ENCODE data around the gene ARL8A.
A peak's percentile ranks its signal among the peaks of the same experiment; 100 is the strongest.
"Not testable (repeated sequence)": the region's sequence is repeated elsewhere in the genome, so short reads cannot be mapped to it uniquely, and the experiment has no call there.

ARL8A gene

DNA sequence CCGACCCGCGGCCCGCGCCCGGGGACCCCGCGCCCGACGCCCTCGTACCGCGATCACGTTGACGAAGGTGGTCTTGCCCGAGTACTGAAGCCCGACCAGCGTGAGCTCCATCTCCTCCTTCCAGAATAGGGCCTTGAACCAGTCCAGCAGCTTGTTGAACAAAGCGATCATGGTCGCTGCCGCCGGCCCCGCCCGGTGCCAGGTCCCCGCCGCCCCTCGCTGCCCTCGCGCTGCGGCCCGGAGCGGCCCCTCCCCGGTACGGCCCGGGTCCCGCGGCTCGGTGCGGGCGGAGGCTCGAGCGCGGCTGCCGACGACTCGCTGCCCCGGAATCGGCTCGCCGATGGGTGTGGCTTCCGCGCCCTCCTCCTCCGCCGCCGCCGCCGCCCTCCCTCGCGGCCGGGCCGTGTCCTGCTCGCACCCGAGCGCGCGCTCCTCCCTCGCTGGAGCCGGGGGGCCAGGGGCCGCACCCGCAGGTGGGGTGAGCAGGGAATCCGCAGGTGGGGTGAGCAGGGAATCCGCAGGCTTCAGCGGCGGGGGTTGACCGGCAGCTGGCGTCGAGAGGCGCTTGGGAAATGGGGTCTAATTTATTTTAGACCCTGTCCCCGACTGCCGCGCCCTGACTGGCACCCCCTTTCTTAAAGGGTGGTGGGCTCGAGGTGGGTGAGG lies at the start of gene ARL8A:
ARL8A (minus strand) TSS at position 336 of the 666 bp plus-strand sequence; CDS start at position 171, 165 bp downstream.
- DNase-seq: peak; percentile 70 to 77

DNA sequence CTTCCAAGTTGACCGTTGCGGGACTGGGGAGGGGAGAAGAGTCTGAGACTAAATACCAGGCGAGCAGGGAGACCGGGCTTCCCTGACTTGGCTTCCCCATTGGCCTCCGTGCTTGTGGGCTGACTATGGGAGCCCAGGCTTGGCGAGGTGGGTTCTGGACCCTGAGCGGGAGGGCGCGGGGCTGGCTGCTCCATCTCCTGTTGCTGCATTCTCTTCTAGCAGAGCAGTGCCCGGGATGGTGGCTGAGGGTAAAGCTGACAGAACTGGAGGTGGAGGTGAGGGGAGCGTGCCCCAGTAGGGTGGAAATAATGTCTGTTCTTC lies 49.8 kb upstream of the ARL8A start:
- no peak for DNase-seq

DNA sequence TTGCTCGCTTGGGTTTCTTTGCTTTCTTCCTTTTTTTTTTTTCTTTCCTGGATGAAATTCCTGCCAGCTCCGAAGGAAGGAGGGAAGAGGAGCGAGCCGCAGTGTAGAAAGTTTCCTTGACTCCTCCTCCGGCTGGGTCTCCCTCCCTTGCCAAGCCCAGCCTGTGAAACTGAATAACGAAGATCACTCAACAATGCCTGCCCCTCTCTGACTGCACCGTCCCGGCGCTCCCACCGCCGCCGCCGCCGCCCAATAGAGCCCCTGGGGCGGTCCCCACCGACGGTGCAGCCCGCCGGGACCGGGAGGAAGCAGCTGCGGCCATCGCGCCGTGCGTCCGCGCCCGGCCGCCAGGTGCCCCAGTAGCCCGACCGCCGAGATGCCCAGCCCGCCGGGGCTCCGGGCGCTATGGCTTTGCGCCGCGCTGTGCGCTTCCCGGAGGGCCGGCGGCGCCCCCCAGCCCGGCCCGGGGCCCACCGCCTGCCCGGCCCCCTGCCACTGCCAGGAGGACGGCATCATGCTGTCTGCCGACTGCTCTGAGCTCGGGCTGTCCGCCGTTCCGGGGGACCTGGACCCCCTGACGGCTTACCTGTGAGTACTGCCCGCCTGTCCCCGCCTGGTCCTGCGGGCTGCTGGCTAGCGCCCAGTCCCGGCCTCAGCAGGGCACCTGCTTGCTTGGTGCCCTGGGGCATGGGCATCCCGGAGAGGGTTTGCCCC lies 49.2 kb upstream of the ARL8A start, which contains the start of gene LGR6:
LGR6 (plus strand) TSS at position 186 of the 714 bp plus-strand sequence; CDS start at position 377, 191 bp downstream.
- no peak for DNase-seq

DNA sequence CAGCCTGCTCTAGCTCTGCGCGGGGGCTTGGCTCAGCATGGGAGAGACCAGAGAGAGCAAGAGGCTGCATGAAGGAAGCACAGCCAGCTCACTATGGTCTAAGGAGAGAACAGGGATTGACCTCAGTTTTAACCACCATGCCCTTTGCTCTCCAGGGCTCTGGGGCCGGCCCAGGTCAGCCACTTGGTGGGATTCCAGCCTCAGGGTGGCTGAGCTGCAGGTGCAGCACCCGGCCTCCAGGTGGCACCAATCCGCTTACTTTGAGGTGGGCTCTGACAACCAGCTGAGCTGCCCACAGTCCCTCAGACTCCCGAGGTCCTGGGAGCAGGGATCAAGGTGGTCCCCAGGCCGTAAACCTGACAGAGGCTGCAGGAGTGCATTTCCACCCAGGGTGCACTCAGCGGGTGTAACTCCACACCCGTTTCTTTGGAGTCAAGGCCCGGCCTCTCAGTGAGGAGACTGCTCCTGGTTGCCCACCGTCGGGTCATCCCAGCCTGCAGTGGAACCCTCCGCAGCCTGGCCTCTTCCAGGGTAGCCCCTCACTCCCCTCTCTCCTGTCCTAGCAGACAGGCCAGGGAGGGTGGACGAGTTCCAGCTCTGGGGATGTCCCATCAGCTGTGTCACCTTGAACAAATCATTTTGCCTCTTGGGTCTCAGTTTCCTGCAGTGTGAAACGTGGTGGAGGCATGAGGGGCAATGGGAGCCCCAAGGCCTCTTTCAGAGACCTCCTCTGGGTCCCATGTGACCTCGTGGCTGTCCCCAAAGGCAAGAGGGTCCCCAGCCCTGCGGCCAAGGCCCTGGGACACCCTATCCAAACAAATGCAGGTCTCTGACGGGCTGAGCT lies 48.5 kb upstream of the ARL8A start:
- peak; percentile 63 to 69 for DNase-seq

DNA sequence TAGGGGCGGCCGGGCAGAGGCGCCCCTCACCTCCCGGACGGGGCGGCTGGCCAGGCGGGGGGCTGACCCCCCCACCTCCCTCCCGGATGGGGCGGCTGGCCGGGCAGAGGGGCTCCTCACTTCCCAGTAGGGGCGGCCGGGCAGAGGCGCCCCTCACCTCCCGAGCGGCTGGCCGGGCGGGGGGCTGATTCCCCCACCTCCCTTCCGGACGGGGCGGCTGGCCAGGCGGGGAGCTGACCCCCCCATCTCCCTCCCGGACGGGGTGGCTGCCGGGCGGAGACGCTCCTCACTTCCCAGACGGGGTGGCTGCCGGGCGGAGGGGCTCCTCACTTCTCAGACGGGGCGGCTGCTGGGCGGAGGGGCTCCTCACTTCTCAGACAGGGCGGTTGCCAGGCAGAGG lies 46.9 kb upstream of the ARL8A start:
- not testable (repeated sequence) for DNase-seq

DNA sequence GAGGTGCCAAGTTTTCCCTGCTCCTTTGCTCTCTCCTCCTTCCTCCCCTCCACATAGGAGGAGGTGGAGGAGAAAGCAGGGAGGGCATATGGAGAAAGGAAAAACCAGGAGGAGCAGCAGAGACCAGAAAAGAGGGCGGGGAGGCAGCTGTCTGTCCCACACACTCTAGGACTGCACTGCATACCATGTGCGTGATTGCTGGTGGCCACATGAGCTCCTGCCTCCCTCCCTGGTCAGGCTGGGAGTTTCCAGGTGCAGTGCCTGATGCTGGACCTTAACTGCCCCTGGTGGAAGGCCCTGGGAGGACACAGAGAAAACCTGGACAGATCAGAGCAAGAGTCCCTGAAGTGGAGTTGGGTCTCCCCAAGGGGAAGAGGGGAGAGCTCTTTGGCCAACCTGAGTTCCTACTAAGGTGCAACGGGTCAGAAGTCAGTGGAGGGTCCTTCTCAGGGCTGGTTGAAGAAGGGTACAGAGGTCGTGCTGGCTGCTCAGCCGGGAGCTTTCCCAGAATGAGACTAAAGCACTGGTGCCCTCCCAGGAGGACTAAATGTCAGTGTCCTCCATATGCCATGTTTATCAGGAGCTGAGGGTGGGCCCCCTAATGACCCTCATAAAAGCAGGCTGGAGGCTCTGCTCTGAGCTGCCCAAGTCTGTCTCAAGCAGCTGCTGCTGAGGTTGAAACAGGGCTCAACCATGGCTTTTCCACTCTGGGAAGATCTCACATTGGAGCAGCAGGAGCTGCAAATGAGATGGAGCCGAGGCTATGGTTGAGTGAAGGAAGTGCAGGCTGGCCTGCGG lies 45.6 kb upstream of the ARL8A start:
- no peak for DNase-seq

DNA sequence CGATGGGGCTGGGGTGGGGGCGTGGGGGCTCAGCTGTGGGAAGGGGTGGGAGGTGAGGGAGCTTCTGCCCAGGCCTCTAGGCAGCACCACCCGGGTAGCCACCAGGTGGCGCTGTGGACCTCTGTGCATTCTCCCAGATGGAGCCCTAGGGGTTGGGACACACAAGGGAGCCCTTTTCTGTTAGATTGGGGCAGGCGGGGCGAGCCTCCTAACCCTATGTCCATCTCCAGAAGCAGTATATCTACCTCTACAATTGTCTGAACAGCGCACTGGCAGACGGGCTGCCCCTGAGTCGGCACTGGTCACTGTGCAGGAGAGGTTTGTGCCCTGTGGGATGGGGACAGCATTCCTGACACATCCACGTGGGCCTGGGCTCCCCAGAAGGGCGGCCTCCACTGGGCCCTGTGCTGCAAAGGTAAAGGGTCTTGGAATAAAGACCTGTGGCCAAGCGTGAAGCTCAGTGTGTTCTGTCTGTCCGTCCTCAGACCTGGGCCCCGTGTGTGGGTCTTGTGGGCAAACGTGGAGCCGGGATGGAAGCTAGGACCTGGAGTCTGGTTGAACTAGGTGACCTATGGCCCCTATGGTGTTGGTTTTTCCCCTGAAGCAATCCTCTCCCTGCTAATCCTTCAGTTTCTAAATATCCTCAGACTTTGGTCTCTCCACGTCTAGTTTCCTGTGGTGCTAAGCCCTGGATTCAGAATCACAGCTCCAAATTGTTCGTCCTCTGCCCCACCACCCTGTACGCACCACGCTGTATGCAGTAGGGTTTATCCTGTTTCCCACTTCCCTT lies 44.7 kb upstream of the ARL8A start:
- DNase-seq: peak; percentile 85 to 87

DNA sequence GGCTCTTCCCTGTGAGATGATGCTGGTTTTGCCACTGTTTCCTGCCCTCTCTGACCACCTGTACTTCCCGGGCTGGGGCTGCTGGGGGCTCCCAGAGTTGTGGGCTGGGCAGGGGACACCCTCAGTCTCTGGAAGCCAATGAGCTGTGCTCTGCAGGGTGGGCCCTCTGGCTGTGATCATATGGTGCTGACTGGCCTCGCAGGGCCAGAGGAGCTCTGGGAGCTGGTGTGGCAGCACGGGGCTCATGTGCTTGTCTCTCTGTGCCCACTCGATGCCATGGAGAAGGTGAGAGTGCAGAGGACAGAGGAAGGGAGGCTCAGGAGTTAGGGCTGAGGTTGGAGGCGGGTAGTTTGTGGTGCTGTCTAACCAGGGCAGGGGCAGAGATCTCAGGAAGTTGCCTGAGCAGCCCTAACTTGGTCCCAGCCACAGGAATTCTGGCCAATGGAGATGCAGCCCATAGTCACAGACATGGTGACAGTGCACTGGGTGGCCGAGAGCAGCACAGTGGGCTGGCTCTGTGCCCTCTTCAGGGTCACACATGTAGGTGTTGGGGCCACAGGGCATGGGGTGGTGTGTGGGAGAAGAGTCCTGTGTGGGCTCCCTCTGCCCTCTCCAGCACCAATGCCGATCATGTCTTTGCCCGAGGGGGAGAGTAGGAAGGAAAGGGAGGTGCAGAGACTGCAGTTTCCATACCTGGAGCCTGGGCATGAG lies 43.3 kb upstream of the ARL8A start:
- DNase-seq: no peak

DNA sequence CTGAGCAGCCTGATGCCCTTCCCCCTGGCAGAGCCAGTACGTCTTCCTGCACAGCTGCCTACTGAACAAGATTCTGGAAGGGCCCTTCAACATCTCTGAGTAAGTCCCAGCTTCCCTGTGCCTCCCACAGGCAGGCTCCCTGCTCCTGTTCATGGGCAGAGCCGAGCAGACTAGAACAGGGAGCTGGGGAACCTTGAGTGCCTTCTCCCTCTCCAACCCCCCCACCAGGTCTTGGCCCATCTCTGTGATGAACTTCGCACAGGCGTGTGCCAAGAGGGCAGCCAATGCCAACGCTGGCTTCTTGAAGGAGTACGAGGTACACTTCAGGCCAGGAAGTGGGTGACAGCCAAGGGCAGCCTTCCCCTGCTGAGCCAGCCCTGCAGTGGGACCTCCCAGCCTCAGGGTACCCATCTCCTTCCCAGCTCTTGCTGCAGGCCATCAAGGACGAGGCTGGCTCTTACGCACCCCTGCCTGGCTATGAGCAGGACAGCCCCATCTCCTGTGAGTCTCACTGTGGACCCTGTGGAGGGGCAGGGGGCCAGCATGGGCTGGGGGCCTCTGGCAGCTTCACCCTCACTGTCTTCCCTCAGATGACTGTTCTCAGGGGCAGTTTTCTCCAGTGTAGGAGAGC lies 42.6 kb upstream of the ARL8A start:
- DNase-seq: no peak

DNA sequence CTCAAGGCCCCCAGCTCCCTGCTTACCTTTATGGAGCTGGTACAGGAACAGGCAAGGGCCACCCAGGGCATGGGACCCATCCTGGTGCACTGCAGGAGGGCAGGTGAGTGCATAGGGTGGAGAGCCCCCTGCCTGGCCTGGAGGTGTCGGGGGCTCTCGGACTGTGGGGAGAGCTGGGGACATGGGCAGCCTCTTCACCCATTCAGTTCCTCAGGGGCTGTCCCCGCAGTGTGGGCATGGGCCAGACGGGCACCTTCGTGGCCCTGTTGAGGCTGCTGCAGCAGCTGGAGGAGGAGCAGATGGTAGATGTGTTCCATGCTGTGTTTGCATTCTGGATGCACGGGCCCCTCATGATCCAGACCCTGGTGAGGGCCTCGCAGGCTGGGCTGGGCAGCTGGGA lies 41.8 kb upstream of the ARL8A start:
- DNase-seq: no peak

DNA sequence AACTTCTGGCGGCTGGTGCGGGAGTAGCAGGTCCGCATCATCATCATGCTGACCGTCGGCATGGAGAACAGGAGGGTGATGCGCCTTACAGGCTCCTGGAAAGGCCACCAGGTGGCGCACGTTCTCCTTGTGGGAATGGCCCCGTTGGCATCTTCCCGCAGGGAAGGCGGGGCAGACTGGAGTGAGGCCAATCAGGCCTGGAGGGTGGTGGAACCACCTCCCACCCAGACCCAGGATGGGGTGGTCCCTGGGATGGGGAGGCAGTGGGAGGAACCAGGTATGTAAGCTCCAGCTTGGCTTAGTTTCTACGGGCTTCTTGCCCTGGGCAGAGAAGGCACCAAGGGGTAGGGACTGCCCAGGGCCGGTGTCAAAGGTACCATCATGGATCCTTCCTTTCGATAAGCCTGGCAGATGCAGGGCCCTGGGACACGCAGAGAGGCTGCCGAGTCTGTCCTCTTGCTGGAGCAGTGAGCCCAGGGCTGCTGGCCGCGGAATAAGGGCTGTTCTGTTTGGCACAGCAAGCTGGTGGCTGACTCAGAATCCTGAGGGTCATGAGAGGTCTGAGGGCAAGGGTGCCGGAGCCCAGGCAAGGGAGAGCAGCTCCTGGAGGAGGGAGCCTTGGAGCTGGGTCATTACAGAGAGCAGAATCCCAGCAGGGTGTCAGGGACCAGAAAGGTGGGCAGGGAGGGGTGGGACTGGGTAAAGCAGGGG lies 40.4 kb upstream of the ARL8A start:
- peak; percentile 85 to 89 for DNase-seq

DNA sequence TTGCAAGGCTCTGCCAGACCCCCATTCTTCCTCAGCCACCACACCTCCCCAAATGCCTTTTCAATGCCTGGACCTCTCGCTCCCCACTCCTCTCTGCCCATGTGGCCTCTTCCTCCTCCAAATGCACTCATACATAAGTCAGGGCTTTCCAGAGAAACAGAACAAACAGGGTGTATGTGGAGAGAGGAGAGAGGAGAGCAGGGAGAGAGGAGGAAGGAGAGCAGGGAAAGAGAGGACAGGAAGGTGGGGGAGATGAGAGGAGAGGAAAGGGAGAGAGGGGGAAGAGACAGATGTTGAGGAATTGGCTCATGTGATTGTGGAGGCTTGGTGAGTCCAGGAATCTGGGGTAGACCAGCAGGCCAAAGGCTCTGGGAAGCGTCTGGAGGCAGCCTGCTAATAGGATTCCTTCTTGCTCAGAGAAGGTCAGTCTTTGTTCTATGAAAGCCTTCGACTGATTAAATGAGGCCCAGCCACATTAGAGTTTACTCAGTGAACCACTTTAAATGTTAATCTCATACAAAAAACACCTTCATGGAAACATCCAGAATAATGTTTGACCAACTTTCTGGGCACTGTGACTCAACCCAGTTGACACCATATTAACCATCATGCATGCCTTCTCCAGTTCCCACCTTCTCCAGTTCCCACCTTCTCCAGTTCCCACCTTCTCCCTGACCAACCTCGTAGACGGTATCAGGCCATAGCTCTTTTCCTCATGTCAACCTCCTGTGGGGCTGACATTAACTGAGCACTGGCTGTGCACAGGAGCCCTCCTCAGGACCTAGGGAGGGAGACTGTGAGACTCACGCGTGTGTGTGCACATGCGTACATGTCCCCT lies 37.7 kb upstream of the ARL8A start:
- DNase-seq: no peak

DNA sequence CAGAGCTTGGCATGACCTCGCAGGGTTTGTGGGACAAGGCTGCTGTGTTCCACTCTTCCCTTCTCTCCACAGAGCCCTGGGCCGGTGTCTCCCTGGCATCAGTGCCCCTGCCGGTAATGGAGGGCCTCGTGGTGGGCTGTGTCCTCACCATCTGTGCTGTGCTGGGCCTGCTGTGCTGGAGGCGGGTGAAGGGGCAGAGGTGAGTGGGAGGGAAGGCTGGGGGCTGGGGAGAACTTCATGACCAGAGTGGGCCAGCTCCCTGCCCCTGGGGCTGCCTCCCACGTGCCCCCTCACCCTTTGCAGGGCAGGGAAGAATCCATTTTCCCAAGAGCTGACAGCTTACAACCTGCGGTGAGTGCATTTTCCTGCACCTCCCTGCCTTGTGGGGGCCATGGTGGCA lies 37.0 kb upstream of the ARL8A start:
- DNase-seq: no peak

DNA sequence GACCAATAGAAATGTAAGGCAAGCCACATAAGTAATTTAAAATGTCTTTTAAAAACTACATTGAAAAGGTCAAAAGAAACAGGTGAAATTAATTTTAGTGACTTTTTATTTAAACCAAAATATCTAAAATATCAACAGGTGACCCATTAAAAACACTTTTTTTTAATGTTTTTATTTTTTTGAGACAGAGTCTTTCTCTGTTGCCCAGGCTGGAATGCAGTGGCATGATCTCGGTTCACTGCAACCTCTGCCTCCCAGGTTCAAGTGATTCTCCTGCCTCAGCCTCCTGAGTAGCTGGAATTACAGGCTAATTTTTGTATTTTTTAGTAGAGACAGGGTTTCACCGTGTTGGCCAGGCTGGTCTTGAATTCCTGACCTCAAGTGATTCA lies 36.2 kb upstream of the ARL8A start:
- not testable (repeated sequence) for DNase-seq

DNA sequence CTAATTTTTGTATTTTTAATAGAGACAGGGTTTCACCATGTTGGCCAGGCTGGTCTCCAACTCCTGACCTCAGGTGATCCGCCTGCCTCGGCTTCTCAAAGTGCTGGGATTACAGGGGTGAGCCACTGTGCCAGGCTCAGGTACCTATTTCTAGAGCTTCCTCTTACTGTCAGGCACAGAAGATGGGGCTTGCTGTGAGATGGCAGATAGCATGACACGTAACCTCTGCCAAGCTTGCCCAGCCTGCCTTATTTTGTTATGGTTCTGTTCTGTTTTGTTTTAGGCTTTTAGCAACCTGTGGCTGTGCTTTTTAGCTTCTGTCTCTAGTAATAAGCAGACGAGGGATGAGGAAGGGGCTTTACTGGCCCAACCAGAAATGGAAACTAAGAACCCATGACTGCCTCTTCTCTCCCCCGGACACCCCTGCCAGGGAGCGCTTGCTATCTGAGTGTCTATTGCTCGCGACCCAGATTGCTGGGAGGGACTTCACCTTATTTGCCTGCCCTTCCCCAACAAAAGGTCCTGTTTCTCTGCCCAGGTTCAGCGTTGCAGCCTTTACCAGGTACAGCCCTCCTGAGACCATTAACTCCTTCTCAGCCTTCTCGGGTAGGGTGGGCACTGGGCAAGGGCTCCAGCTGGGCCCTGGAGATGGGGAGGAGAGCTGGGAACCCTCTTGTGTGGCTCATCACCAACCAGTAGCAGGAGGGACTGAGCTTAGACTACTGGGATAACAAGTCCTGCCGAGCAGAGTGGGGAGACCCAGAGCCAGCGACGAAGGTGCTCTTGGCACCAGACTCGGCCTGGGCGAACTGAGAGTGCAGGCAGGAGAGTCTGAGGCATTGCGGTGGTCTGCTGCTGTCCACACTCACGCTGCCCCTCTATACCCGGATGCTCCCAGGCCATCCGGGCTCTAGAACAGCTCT lies 35.6 kb upstream of the ARL8A start:
- DNase-seq: no peak

DNA sequence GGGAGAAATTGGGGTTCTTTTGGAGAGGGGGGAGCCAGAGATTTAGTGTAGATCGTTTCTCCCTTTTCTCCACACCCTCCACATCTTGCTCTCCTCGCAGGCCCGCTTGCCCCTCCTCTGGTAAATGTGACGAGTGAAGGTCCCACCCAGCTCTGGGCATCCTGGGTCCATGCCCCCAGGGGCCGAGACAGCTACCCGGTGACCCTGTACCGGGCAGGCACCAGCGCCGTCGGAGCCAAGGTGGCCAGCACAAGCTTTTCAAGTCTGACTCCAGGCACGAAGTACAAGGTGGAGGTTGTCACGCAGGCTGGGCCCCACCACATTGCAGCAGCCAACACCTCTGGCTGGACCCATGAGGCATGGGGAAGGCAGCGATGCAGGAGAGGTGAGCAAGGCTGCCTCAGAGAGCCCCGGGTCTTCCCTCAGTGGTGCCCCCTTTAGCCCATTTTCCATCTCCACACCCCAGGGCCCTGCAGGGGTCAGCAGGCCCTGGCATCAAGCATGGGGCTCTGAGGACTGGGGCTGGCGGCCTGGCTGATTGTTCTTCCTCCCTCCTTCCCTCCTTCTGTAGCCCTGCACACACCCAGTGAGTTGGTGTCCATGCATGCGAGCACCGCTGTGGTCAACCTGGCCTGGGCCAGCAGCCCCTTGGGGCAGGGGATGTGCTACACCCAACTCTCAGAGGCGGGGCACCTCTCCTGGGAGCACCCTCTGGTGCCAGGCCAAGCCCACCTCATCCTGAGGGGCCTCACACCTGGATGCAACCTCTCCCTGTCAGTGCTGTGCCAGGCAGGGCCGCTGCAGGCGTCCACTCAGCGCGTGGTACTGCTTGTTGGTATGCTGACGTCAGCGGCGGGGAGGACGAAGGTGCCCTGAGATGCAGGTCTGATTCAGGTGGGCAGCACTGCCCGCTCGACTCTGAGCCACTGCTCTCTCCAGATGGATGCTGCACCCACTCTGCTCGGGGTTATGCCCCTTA lies 32.7 kb upstream of the ARL8A start:
- no peak for DNase-seq

DNA sequence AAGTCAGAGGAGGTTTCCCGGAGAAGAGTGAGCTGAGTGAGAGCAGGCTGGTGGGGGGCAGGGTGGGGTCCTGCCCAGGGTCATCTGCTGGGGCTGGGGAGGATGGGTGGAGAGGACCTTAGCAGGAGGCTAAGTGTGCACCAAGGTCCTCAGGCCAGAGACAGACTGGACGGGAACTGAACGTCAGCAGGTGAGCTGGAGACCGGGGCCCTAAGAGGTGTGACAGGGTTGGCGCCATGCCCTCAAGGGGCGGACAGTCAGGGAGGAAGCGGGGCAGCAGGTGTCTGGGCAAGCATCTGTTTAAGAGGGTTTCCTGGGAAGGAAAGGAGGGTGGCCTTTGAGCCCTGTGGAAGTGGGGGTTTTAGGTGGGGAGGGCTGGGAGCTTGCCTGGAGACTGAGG lies 29.5 kb upstream of the ARL8A start:
- DNase-seq: no peak

Data from activated CD4-positive, alpha-beta T cell treated with anti-CD3 and anti-CD28 coated beads, Interleukin-2, amount 50 U/mL, for 48 hours (primary cell).